Memory B cell (primary cell): Measurements from ENCODE around the gene PHACTR1.
A peak's percentile ranks its signal among the peaks of the same experiment; 100 is the strongest.
"Not testable (repeated sequence)": the region's sequence is repeated elsewhere in the genome, so short reads cannot be mapped to it uniquely, and the experiment has no call there.

ENCODE experiments used
- ATAC-seq: fragments of 150-1000 bp; cut with Tn5 transposase; 2 replicates; pipeline ENCODE4 v1.10.0; 2021; ENCODE audit warnings: low read depth, mild to moderate bottlenecking, moderate library complexity
- DNase-seq, 2 donors: peaks; one replicate each; pipeline ENCODE4 v3.0.0; 2022; ENCODE audit warnings: low spot score in 2 of 2
- H3K27ac Mint-ChIP-seq: one replicate; pipeline ENCODE4 v1.8.0; 2022; ENCODE audit warnings: mild to moderate bottlenecking, moderate library complexity, mixed read lengths
- H3K27me3 Mint-ChIP-seq: one replicate; pipeline ENCODE4 v1.8.0; 2022; ENCODE audit warnings: mixed read lengths
- H3K36me3 Mint-ChIP-seq: one replicate; pipeline ENCODE4 v1.8.0; 2022; ENCODE audit warnings: mild to moderate bottlenecking, mixed read lengths
- H3K4me1 Mint-ChIP-seq: one replicate; pipeline ENCODE4 v1.8.0; 2022; ENCODE audit warnings: mixed read lengths
- H3K4me3 Mint-ChIP-seq: one replicate; pipeline ENCODE4 v1.8.0; 2022; ENCODE audit warnings: mild to moderate bottlenecking, moderate library complexity, mixed read lengths
- H3K9me3 Mint-ChIP-seq: one replicate; pipeline ENCODE4 v1.8.0; 2022; ENCODE audit warnings: mixed read lengths

The PHACTR1 gene

DNA sequence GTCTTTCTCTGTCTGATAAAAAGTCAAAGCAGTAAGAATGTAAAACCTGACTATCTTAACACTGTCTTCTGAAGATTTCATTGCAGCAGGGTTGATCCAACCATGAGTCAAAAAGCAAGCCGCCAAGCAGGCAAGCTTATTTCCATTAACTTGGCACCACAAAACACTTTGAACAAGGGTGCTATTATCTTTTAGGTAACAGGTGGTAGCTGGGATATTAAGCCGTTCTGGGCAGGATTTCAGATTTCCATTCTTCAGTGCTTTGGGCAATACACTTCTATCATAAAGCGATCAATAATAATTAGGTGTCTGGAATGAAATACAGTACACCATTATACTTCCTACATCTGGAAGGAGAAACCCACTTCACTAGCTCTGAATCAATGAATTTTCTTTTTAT lies 429.9 kb downstream of the PHACTR1 start:
- H3K4me3 Mint-ChIP-seq, result no peak overlapping the region
- DNase-seq (no peak), ATAC-seq (no peak)
- H3K36me3 Mint-ChIP-seq, result no peaks in the 10 kb centered on the region
- H3K27me3 Mint-ChIP-seq, result peaks cover 3% of the 10 kb centered on the region
- H3K4me1 Mint-ChIP-seq, result no peaks in the 10 kb centered on the region
- no peak overlapping the region for H3K27ac Mint-ChIP-seq
- H3K9me3 Mint-ChIP-seq, result no peaks in the 10 kb centered on the region

DNA sequence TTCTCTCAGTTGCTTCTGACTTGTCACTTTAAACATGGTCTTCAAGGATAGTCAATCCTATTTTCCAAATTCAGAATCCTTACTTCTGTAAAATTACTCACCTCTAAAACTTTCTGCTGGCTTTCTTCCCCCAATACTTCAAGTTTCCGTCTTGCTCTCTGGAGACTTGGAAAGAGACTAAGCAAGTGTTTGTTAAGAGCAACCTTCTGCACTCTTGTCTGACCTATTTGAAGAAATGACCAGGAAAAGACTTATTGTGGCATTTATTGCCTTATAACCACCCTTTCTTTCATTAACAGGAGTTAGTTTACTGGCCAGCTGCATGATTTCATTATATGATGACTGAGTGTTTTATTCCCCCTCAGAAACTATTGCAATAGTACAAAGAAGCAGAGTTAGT lies 430.8 kb downstream of the PHACTR1 start:
- H3K27ac Mint-ChIP-seq, result no peak overlapping the region
- H3K4me3 Mint-ChIP-seq, result no peak overlapping the region
- peaks cover 5% of the 10 kb centered on the region for H3K27me3 Mint-ChIP-seq
- DNase-seq, result no peak
- H3K36me3 Mint-ChIP-seq, result no peaks in the 10 kb centered on the region
- no peak for ATAC-seq
- no peaks in the 10 kb centered on the region for H3K4me1 Mint-ChIP-seq
- H3K9me3 Mint-ChIP-seq, result no peaks in the 10 kb centered on the region

DNA sequence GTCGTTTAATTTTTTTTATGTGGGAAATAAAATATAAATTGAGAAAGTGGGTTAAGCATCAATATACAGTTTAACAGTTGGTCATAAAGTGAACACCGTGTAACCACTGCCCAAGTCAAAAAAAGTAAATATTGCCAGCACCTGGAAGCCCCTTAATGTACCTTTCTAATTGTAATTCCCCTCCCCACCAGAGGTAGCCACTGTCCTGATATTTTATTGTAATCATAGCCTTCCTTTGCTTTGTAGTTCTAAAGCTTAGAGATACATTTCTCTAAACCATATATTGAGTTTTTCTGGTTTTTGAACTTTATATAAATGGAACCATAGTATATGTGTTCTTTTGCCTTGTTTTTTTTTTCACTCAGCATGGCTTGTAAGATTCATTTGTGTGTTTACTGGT lies 431.2 kb downstream of the PHACTR1 start:
- Mint-ChIP-seq H3K27ac (no peak overlapping the region), H3K27me3 (peaks cover 5% of the 10 kb centered on the region)
- ATAC-seq, result no peak

GRCh38 chr6:13152764-13153163 lies 436.2 kb downstream of the PHACTR1 start:
- Mint-ChIP-seq H3K9me3 (no peaks in the 10 kb centered on the region), H3K4me1 (no peaks in the 10 kb centered on the region), H3K4me3 (no peak overlapping the region), H3K27ac (no peak overlapping the region), H3K36me3 (no peaks in the 10 kb centered on the region), H3K27me3 (peaks cover 5% of the 10 kb centered on the region)
- no peak for ATAC-seq
- DNase-seq, result no peak

More for the DNA sequence above, 431.2 kb downstream of the PHACTR1 start:
- Mint-ChIP-seq H3K4me1 (no peaks in the 10 kb centered on the region), H3K36me3 (no peaks in the 10 kb centered on the region), H3K9me3 (no peaks in the 10 kb centered on the region), H3K4me3 (no peak overlapping the region)
- DNase-seq, result no peak

GRCh38 chr6:13156381-13156780 lies 439.8 kb downstream of the PHACTR1 start:
- Mint-ChIP-seq H3K4me1 (no peaks in the 10 kb centered on the region), H3K36me3 (no peaks in the 10 kb centered on the region)

GRCh38 chr6:13157293-13157692 lies 440.7 kb downstream of the PHACTR1 start:
- Mint-ChIP-seq H3K27me3 (peaks cover 10% of the 10 kb centered on the region), H3K4me1 (no peaks in the 10 kb centered on the region), H3K9me3 (no peaks in the 10 kb centered on the region), H3K27ac (no peak overlapping the region), H3K4me3 (no peak overlapping the region), H3K36me3 (no peaks in the 10 kb centered on the region)
- ATAC-seq, result no peak
- no peak for DNase-seq

More at GRCh38 chr6:13156381-13156780, 439.8 kb downstream of the PHACTR1 start:
- ATAC-seq (no peak), DNase-seq (no peak)
- peaks cover 11% of the 10 kb centered on the region for H3K27me3 Mint-ChIP-seq
- H3K27ac Mint-ChIP-seq, result no peak overlapping the region
- H3K9me3 Mint-ChIP-seq, result no peaks in the 10 kb centered on the region
- H3K4me3 Mint-ChIP-seq, result no peak overlapping the region

DNA sequence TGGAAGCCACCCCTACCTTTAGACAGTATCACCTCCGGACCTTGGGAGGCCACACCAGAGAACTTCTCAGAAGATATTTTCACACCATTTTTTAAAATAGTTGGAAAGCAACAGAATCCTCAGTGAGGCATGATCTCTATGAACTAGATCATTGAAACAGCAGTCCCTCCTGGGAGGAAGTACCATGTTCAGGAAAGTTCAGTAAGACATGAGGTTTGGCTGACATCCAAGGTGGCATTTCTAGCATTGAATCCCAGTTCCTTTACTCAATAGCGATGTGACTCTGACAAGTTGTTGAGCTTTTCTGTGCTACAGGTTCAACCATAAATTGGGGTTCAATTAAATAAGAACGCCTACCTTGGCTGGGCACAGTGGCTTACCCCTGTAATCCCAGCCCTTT lies 442.7 kb downstream of the PHACTR1 start:
- DNase-seq (no peak), ATAC-seq (no peak)
- Mint-ChIP-seq H3K27ac (no peak overlapping the region), H3K36me3 (no peaks in the 10 kb centered on the region), H3K9me3 (no peaks in the 10 kb centered on the region), H3K27me3 (peaks cover 10% of the 10 kb centered on the region), H3K4me3 (no peak overlapping the region), H3K4me1 (peaks cover 4% of the 10 kb centered on the region)

GRCh38 chr6:13159822-13160221 lies 443.3 kb downstream of the PHACTR1 start:
- H3K27me3 Mint-ChIP-seq, H3K4me3 Mint-ChIP-seq, DNase-seq, H3K4me1 Mint-ChIP-seq, ATAC-seq, H3K27ac Mint-ChIP-seq, H3K36me3 Mint-ChIP-seq, H3K9me3 Mint-ChIP-seq: not testable (repeated sequence)

- Mint-ChIP-seq H3K36me3 (no peaks in the 10 kb centered on the region), H3K27ac (no peak overlapping the region), H3K9me3 (no peaks in the 10 kb centered on the region), H3K4me3 (no peak overlapping the region), H3K27me3 (peaks cover 11% of the 10 kb centered on the region), H3K4me1 (peaks cover 7% of the 10 kb centered on the region)
- DNase-seq (no peak), ATAC-seq (peak; percentile 80)
Observed at GRCh38 chr6:13163161-13163944, 446.8 kb downstream of the PHACTR1 start.

GRCh38 chr6:13164291-13164690 lies 447.7 kb downstream of the PHACTR1 start:
- DNase-seq (no peak), ATAC-seq (no peak)
- no peaks in the 10 kb centered on the region for H3K36me3 Mint-ChIP-seq
- peaks cover 17% of the 10 kb centered on the region for H3K27me3 Mint-ChIP-seq
- no peak overlapping the region for H3K27ac Mint-ChIP-seq
- no peaks in the 10 kb centered on the region for H3K9me3 Mint-ChIP-seq
- H3K4me1 Mint-ChIP-seq, result peaks cover 7% of the 10 kb centered on the region
- no peak overlapping the region for H3K4me3 Mint-ChIP-seq

DNA sequence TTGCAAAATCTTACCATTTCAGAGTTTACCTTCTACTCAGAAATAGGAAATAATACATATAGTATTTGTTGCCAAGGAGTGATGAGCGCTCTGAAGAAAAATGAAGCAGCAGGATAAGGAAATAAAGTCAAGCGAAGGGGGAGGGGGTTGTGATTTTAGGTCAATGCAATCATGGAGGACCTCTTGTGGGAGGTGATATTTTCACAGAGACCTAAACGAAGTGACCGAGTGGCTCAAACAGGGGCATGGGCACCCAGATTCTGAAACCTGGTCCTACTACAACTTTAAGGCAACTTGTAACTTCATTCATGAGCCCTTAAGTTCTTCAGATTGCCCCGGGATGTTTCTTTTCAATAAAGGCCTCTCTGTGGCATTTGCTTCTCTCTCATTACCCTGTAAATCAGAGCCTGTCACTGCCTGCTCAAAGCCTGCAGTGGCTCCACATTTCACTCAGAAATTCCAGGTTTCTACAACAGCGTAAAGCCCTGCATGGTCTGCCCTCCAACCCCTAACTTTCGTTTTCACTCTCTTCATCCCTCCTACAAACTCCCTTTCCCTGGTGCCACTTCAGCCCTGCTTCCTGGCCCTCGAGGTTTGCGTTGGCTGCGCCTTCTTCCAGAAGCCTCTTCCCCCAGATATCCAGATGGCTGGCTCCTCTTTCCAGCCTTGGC lies 449.1 kb downstream of the PHACTR1 start:
- no peak overlapping the region for H3K27ac Mint-ChIP-seq
- H3K36me3 Mint-ChIP-seq, result no peaks in the 10 kb centered on the region
- DNase-seq (no peak), ATAC-seq (no peak)
- peaks cover 7% of the 10 kb centered on the region for H3K4me1 Mint-ChIP-seq
- H3K27me3 Mint-ChIP-seq, result peaks cover 14% of the 10 kb centered on the region
- H3K9me3 Mint-ChIP-seq, result no peaks in the 10 kb centered on the region
- no peak overlapping the region for H3K4me3 Mint-ChIP-seq

DNA sequence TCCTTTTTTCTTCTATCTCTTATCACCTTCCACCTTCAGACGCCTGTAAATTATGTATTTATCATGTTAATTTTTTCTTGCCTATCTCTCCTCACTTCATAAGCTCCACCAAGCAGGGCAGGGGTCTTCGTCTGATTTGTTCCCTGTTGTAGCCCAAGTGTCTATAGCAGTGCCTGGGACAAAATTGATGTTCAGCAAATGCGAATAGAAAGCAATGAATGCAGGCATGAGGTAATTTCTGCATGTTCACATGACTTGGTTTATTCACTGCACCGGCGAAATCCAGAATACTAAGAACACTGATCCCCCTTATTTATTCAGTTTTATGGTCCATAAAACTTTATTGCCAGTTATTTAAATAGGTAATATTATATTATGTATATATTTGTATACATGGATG lies 449.7 kb downstream of the PHACTR1 start:
- peaks cover 7% of the 10 kb centered on the region for H3K4me1 Mint-ChIP-seq
- no peaks in the 10 kb centered on the region for H3K36me3 Mint-ChIP-seq
- no peak overlapping the region for H3K27ac Mint-ChIP-seq
- DNase-seq, result no peak
- H3K4me3 Mint-ChIP-seq, result no peak overlapping the region
- ATAC-seq, result no peak
- peaks cover 12% of the 10 kb centered on the region for H3K27me3 Mint-ChIP-seq
- H3K9me3 Mint-ChIP-seq, result no peaks in the 10 kb centered on the region

GRCh38 chr6:13166916-13167315 lies 450.3 kb downstream of the PHACTR1 start:
- no peak for DNase-seq
- H3K27ac Mint-ChIP-seq, result no peak overlapping the region
- peaks cover 10% of the 10 kb centered on the region for H3K27me3 Mint-ChIP-seq
- no peak overlapping the region for H3K4me3 Mint-ChIP-seq
- no peaks in the 10 kb centered on the region for H3K9me3 Mint-ChIP-seq
- H3K36me3 Mint-ChIP-seq, result no peaks in the 10 kb centered on the region
- H3K4me1 Mint-ChIP-seq, result peaks cover 7% of the 10 kb centered on the region
- no peak for ATAC-seq

DNA sequence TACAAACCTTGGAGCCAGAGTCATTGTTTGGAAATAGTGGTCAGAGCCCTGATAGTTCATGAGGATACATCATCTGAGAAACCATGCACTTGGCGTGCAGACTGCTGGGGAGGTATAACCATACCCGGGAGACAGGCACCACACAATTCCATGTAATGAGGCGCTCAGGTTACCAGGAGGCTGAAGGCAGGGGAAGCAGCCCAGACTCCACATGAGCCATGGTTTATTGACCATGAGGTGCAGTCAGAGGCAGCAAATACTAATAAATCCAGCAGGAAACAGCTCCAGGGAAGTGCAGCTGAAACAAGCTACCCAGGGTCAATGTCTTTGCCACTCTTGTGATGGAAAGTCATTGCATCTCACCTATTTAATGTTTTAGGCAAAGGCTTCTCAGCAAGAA lies 455.7 kb downstream of the PHACTR1 start:
- Mint-ChIP-seq H3K27me3 (peaks cover 15% of the 10 kb centered on the region), H3K27ac (no peak overlapping the region), H3K4me3 (no peak overlapping the region), H3K4me1 (no peaks in the 10 kb centered on the region), H3K36me3 (no peaks in the 10 kb centered on the region), H3K9me3 (no peaks in the 10 kb centered on the region)
- DNase-seq (no peak), ATAC-seq (no peak)

DNA sequence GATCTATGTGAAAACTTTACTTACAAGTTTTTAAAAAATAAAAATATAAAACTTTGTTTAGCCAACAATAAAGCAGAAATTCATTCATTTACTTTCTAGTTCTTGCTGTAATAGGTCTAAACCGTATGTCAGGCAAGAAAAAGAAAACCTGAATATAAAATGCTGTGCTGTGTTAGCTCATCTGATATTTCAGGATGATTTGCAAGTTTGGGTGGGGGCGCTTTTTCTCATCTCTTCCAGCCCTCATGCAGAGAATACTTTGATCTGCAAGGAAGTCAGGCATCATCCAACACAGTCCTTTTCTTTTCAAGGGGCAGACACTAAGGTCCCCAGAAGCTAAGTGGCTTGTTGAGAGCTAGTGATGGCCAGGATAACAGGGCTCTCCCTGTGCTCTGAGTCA lies 458.5 kb downstream of the PHACTR1 start:
- ATAC-seq (no peak), DNase-seq (no peak)
- H3K27me3 Mint-ChIP-seq, result peaks cover 14% of the 10 kb centered on the region
- H3K36me3 Mint-ChIP-seq, result no peaks in the 10 kb centered on the region
- H3K4me1 Mint-ChIP-seq, result peaks cover 4% of the 10 kb centered on the region
- H3K4me3 Mint-ChIP-seq, result no peak overlapping the region
- no peaks in the 10 kb centered on the region for H3K9me3 Mint-ChIP-seq
- H3K27ac Mint-ChIP-seq, result no peak overlapping the region
